Activated T-cell treated with anti-CD3 and anti-CD28 coated beads, Interleukin-2, amount 50 U/mL, for 72 hours (primary cell): Measurements from ENCODE around the gene APOB. TPM values are rescaled to one million over a fixed set of nuclear protein-coding genes. Genes with fewer than 3 reads are reported as not detected.

Source experiments
- ATAC-seq, 2 donors: fragments of 150-1000 bp; cut with Tn5 transposase; replicated peaks in 1 of 2; 2 replicates each; pipeline ENCODE4 v1.10.0; 2021; ENCODE audit warnings: moderate library complexity in 2 of 2, mild to moderate bottlenecking in 1 of 2
- DNase-seq, 2 donors: peaks; one replicate each; pipeline ENCODE4 v3.0.0; 2021 to 2022; ENCODE audit warnings: mixed read lengths in 1 of 2
- H3K27ac Mint-ChIP-seq: one replicate; pipeline ENCODE4 v1.8.0; 2022; ENCODE audit warnings: mild to moderate bottlenecking, moderate library complexity, mixed read lengths
- H3K27me3 Mint-ChIP-seq: one replicate; pipeline ENCODE4 v1.8.0; 2022; ENCODE audit warnings: low read depth, mixed read lengths
- H3K36me3 Mint-ChIP-seq, 2 donors: one replicate each; pipeline ENCODE4 v1.8.0; 2022; ENCODE audit warnings: mixed read lengths in 2 of 2, mild to moderate bottlenecking in 1 of 2; ENCODE audit not compliant: insufficient read depth in 2 of 2
- H3K4me1 Mint-ChIP-seq: one replicate; pipeline ENCODE4 v1.8.0; 2022; ENCODE audit warnings: low read depth, mixed read lengths
- H3K4me3 Mint-ChIP-seq, 2 donors: one replicate each; pipeline ENCODE4 v1.8.0; 2022; ENCODE audit warnings: mild to moderate bottlenecking in 2 of 2, mixed read lengths in 2 of 2, moderate library complexity in 2 of 2
- H3K9me3 Mint-ChIP-seq, 2 donors: one replicate each; pipeline ENCODE4 v1.8.0; 2022; ENCODE audit warnings: mixed read lengths in 2 of 2
- total RNA-seq, 2 donors: library from RNA; stranded (reverse); gene quantifications; one replicate each; pipeline ENCODE4 v1.2.3, GENCODE V29; 2022

The APOB gene
- total RNA-seq, 2 donors from 2014 or later: not detected

GRCh38 chr2:21059885-21060610 lies 16.2 kb upstream of the APOB start:
- Mint-ChIP-seq H3K9me3 (no peaks in the 10 kb centered on the region), H3K27ac (no peak overlapping the region), H3K27me3 (no peaks in the 10 kb centered on the region), H3K4me1 (no peaks in the 10 kb centered on the region), H3K36me3 (no peaks in the 10 kb centered on the region), H3K4me3 (no peak overlapping the region)
- DNase-seq (no peak), ATAC-seq (no peak)

- H3K27me3 Mint-ChIP-seq: peaks cover 7% of the 10 kb centered on the region
- no peaks in the 10 kb centered on the region for H3K4me1 Mint-ChIP-seq
- H3K27ac Mint-ChIP-seq: no peak overlapping the region
- no peak for DNase-seq
- no peak for ATAC-seq
- no peaks in the 10 kb centered on the region for H3K36me3 Mint-ChIP-seq
- H3K4me3 Mint-ChIP-seq: no peak overlapping the region
- no peaks in the 10 kb centered on the region for H3K9me3 Mint-ChIP-seq
Measured at GRCh38 chr2:21057097-21057496, 13.2 kb upstream of the APOB start.

- DNase-seq: no peak
- no peak for ATAC-seq
- no peaks in the 10 kb centered on the region for H3K4me1 Mint-ChIP-seq
- H3K27ac Mint-ChIP-seq: no peak overlapping the region
- no peaks in the 10 kb centered on the region for H3K9me3 Mint-ChIP-seq
- no peak overlapping the region for H3K4me3 Mint-ChIP-seq
- H3K36me3 Mint-ChIP-seq: no peaks in the 10 kb centered on the region
- peaks cover 7% of the 10 kb centered on the region for H3K27me3 Mint-ChIP-seq
Measured at GRCh38 chr2:21055879-21056790, 12.3 kb upstream of the APOB start.

- H3K4me3 Mint-ChIP-seq: no peak overlapping the region
- ATAC-seq (no peak), DNase-seq (no peak)
- peaks cover 7% of the 10 kb centered on the region for H3K27me3 Mint-ChIP-seq
- H3K9me3 Mint-ChIP-seq: no peaks in the 10 kb centered on the region
- no peaks in the 10 kb centered on the region for H3K36me3 Mint-ChIP-seq
- H3K27ac Mint-ChIP-seq: no peak overlapping the region
- H3K4me1 Mint-ChIP-seq: no peaks in the 10 kb centered on the region
Measured at GRCh38 chr2:21055451-21055850, 11.6 kb upstream of the APOB start.

- no peaks in the 10 kb centered on the region for H3K9me3 Mint-ChIP-seq
- H3K27me3 Mint-ChIP-seq: peaks cover 7% of the 10 kb centered on the region
- H3K27ac Mint-ChIP-seq: no peak overlapping the region
- no peaks in the 10 kb centered on the region for H3K36me3 Mint-ChIP-seq
- ATAC-seq (no peak), DNase-seq (no peak)
- H3K4me3 Mint-ChIP-seq: no peak overlapping the region
- no peaks in the 10 kb centered on the region for H3K4me1 Mint-ChIP-seq
Measured at GRCh38 chr2:21054011-21054410, 10.1 kb upstream of the APOB start.

- Mint-ChIP-seq H3K9me3 (no peaks in the 10 kb centered on the region), H3K4me3 (no peak overlapping the region), H3K4me1 (no peaks in the 10 kb centered on the region), H3K27me3 (peaks cover 7% of the 10 kb centered on the region), H3K36me3 (no peaks in the 10 kb centered on the region), H3K27ac (no peak overlapping the region)
- ATAC-seq (no peak), DNase-seq (no peak)
Measured at GRCh38 chr2:21052044-21052443, 8.2 kb upstream of the APOB start.

- no peak overlapping the region for H3K27ac Mint-ChIP-seq
- no peaks in the 10 kb centered on the region for H3K4me1 Mint-ChIP-seq
- H3K27me3 Mint-ChIP-seq: peaks cover 13% of the 10 kb centered on the region
- no peaks in the 10 kb centered on the region for H3K9me3 Mint-ChIP-seq
- no peaks in the 10 kb centered on the region for H3K36me3 Mint-ChIP-seq
- no peak overlapping the region for H3K4me3 Mint-ChIP-seq
- ATAC-seq (no peak), DNase-seq (no peak)
Measured at GRCh38 chr2:21050164-21050563, 6.3 kb upstream of the APOB start.

- H3K27ac Mint-ChIP-seq: no peak overlapping the region
- H3K27me3 Mint-ChIP-seq: peaks cover 22% of the 10 kb centered on the region
- no peaks in the 10 kb centered on the region for H3K9me3 Mint-ChIP-seq
- H3K4me1 Mint-ChIP-seq: peaks cover 5% of the 10 kb centered on the region
- no peak for ATAC-seq
- no peak overlapping the region for H3K4me3 Mint-ChIP-seq
- H3K36me3 Mint-ChIP-seq: no peaks in the 10 kb centered on the region
- no peak for DNase-seq
Measured at GRCh38 chr2:21047141-21048009, 3.5 kb upstream of the APOB start.

GRCh38 chr2:21046506-21046905 lies 2.6 kb upstream of the APOB start:
- no peak overlapping the region for H3K4me3 Mint-ChIP-seq
- H3K9me3 Mint-ChIP-seq: no peaks in the 10 kb centered on the region
- H3K27me3 Mint-ChIP-seq: peaks cover 22% of the 10 kb centered on the region
- H3K36me3 Mint-ChIP-seq: no peaks in the 10 kb centered on the region
- peaks cover 5% of the 10 kb centered on the region for H3K4me1 Mint-ChIP-seq
- DNase-seq: no peak
- no peak for ATAC-seq
- no peak overlapping the region for H3K27ac Mint-ChIP-seq

GRCh38 chr2:21044694-21045371 lies 960 bp upstream of the APOB start:
- Mint-ChIP-seq H3K9me3 (no peaks in the 10 kb centered on the region), H3K4me1 (peaks cover 5% of the 10 kb centered on the region), H3K4me3 (no peak overlapping the region), H3K27ac (no peak overlapping the region), H3K36me3 (no peaks in the 10 kb centered on the region), H3K27me3 (peaks cover 22% of the 10 kb centered on the region)
- ATAC-seq (no peak), DNase-seq (no peak)

- Mint-ChIP-seq H3K4me1 (peaks cover 5% of the 10 kb centered on the region), H3K9me3 (no peaks in the 10 kb centered on the region), H3K27ac (no peak overlapping the region), H3K27me3 (peaks cover 22% of the 10 kb centered on the region), H3K36me3 (no peaks in the 10 kb centered on the region), H3K4me3 (peak overlapping the region in 1 of 2 donors; percentile 19)
- DNase-seq (peak; percentile 40 to 60), ATAC-seq (peak; percentile 36 to 39)
Measured at GRCh38 chr2:21042958-21043743, 722 bp downstream of the APOB start.

- Mint-ChIP-seq H3K9me3 (no peaks in the 10 kb centered on the region), H3K4me3 (no peak overlapping the region), H3K4me1 (peaks cover 5% of the 10 kb centered on the region), H3K27ac (no peak overlapping the region), H3K36me3 (no peaks in the 10 kb centered on the region), H3K27me3 (peaks cover 22% of the 10 kb centered on the region)
- ATAC-seq (no peak), DNase-seq (no peak)
Measured at GRCh38 chr2:21042708-21042957, 1.2 kb downstream of the APOB start.
